ENCODE measurements around the gene PWP1.

GRCh38 chr12:107650977-107651376 lies 34.6 kb upstream of the PWP1 start:
- no peak for TF ChIP-seq JUND (IDR thresholded peaks at IDR 0.05; ENCODE audit: low read depth, low read length)
- TF ChIP-seq JUNB (IDR thresholded peaks at IDR 0.05), result no peak
- no peak for TF ChIP-seq SP1 (IDR thresholded peaks at IDR 0.05; ENCODE audit: low read depth, low read length)
- no peak for TF ChIP-seq BHLHE40 (IDR thresholded peaks at IDR 0.05; ENCODE audit: borderline replicate concordance in 1 of 2, low read depth in 2 of 2, low read length in 1 of 2)

Measured in GM12878 (cell line).